ENCODE measurements around the gene HEMGN. TPM values are rescaled to one million over a fixed set of nuclear protein-coding genes. Genes with fewer than 3 reads are reported as not detected.

HEMGN gene
- total RNA-seq, 6 donors from 2014 or later: 0.26 to 3.0 (median 0.51) TPM

DNA sequence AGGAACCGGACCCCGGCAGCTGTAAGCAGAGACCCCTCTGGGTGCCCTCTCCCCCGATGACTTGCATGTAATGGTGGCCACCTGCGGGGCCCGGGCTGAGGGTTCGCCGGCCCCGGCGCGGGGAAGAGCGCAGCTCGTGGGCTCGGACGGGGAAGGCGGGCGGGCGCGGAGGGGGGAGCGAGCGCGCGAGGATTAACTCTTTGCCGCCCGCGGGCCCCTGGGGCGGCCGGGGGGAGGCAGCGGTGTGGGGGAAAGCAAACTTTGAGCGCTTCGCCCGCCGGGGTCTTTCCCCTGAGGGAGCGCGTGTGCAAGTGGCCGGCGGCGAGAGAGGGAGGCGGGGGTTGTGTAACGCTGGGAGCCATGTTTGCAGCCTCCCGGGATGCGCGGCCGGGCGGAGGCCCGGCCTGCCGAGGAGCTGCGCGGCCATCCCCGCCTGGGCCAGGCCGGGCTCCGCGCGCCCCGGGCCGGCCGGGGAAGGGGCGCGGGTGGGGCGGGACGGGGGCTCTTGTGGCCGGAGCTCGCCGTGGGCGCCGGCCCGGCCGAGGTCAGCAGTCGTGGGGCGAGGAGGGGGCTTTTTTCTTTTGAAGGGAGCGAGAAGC, 45.7 kb upstream of the HEMGN start:
- TF ChIP-seq, protein P1, sequence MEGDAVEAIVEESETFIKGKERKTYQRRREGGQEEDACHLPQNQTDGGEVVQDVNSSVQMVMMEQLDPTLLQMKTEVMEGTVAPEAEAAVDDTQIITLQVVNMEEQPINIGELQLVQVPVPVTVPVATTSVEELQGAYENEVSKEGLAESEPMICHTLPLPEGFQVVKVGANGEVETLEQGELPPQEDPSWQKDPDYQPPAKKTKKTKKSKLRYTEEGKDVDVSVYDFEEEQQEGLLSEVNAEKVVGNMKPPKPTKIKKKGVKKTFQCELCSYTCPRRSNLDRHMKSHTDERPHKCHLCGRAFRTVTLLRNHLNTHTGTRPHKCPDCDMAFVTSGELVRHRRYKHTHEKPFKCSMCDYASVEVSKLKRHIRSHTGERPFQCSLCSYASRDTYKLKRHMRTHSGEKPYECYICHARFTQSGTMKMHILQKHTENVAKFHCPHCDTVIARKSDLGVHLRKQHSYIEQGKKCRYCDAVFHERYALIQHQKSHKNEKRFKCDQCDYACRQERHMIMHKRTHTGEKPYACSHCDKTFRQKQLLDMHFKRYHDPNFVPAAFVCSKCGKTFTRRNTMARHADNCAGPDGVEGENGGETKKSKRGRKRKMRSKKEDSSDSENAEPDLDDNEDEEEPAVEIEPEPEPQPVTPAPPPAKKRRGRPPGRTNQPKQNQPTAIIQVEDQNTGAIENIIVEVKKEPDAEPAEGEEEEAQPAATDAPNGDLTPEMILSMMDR (IDR thresholded peaks at IDR 0.05): no peak
- TF ChIP-seq POLR2AphosphoS5 (IDR thresholded peaks at IDR 0.05): no peak
- no peak for TF ChIP-seq POLR2A (IDR thresholded peaks at IDR 0.05)
- no peak for TF ChIP-seq EP300 (IDR thresholded peaks at IDR 0.05)
- DNase-seq: peak; percentile 47 to 93
- 0% methylated on average over 1 to 34 of the region's 70 CpGs for WGBS, 2 donors
- peaks cover 24 to 45% (median 28%) of the 10 kb centered on the region in 4 donors for H3K4me1 ChIP-seq
- peak overlapping the region; percentile 94 to 100 (median 97) for H3K27ac ChIP-seq
- peak overlapping the region; percentile 50 to 96 (median 90) for H3K4me3 ChIP-seq
- H3K9me3 ChIP-seq: no peaks in the 10 kb centered on the region
- no peaks in the 10 kb centered on the region for H3K36me3 ChIP-seq
- no peaks in the 10 kb centered on the region for H3K27me3 ChIP-seq
- peak in 1 of 2 donors; percentile 49 for ATAC-seq (ENCODE audit: low FRiP score in 2 of 2)

GRCh38 chr9:97982683-97983588, 45.0 kb upstream of the HEMGN start, which contains the start of gene ANP32B:
Gene ANP32B, plus strand, starts transcription at chr9:97983341. Its CDS starts 215 bp downstream, at chr9:97983556.
- peak within 1 kb of the TSS; percentile 94 to 100 (median 97) for H3K27ac ChIP-seq
- H3K27me3 ChIP-seq: no peaks in the 10 kb centered on the region
- DNase-seq: peak; percentile 94 to 99
- H3K4me3 ChIP-seq: peak within 1 kb of the TSS; percentile 60 to 96 (median 90)
- WGBS, 2 donors: 3 to 4% methylated on average over 15 to 47 of the region's 105 CpGs
- H3K36me3 ChIP-seq: no peaks in the 10 kb centered on the region
- peak; percentile 95 to 97 for ATAC-seq (ENCODE audit: low FRiP score in 2 of 2)
- H3K4me1 ChIP-seq: peaks cover 22 to 38% (median 26%) of the 10 kb centered on the region in 4 donors
- TF ChIP-seq EP300 (IDR thresholded peaks at IDR 0.05) (no peak), POLR2AphosphoS5 (IDR thresholded peaks at IDR 0.05) (peak in 1 of 2 donors; percentile 37), POLR2A (IDR thresholded peaks at IDR 0.05) (peak in 2 of 4 donors; percentile 40 to 68)
- TF ChIP-seq, protein P1 (IDR thresholded peaks at IDR 0.05): peak; percentile 91 to 99 (median 98)
- no peaks in the 10 kb centered on the region for H3K9me3 ChIP-seq

DNA sequence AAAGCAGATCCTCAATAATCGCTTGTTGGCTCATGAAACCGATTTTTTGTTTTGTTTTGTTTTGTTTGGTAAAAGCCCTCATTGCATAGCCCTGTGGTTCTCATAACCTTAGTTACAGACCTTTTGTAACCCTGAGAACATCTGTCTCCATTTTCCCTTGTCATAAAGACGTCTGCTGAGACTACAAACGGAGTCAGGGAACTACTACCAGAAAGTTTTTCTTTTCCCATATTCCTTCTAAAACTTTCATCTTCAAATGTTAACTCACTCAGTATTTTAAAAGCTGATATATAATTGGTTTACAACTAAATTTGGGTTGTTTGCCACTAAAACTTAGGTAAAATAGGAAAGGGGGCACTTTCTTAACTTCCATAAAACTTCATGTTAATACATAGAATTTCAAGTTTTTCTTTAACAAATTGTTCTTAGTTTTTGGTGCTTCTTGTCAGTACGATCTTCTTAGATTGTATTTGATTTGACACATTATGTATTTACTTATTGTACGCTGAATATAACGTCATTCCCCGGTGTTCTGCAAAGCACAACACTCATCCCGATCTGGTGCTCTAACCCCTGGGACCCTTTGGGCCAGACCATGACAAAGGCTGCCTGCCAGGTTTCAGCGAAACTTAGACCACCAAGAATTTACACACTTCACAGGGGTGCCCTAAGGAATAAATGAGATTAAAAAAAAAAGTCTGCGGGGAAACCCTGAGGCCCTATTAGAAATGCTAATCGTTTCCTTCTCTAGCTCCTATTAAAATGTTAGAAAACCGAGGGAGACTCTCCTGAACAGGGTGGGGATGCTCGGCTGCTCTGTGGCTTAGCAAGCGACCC, 44.1 kb upstream of the HEMGN start:
- TF ChIP-seq, protein P1 (IDR thresholded peaks at IDR 0.05): no peak
- TF ChIP-seq POLR2AphosphoS5 (IDR thresholded peaks at IDR 0.05): no peak
- TF ChIP-seq EP300 (IDR thresholded peaks at IDR 0.05): no peak
- WGBS, 2 donors: 48 to 49% methylated on average over 15 of the region's 15 CpGs

DNA sequence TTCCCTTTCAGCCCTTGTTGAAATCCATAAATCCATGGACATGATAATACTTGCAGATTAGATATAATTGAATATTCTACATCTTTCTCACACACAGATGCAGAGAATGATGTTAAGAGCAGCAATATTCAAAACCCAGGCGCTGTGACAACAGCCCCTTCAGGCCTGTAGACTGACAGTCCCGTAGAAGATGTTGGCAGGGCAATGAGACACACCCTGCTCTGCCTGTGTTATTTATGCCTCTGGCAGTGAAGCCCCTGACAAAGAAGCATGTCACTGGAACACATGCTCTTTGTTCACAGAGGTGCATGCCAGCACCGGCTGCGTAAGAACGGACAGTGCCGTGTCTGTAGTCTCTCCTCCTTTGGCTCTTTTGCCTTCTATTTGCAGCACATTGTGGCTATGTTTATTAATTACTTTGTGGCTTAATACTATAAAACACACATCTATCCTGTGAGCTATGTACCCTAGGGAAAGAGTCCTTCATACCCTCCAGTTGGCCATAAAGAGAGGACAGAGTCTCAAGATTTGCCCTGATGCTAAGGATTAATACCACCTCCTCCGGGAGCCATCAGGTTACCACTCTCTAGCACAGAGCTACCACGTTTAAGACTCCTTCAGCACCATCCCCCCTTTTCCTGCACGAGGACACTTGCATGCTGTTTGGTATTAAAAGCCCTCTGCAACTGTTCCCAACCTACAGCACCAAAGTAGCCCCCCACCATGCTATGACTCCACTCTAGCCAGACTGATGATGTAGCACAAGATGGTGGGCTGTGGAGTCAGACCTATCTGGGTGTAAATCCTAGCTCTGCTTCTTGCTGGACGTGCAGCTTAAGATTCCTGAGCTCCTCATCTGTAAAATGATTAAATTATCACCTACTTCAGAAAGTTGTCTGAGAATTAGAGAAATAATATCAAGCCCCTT, 43.2 kb upstream of the HEMGN start:
- TF ChIP-seq EP300 (IDR thresholded peaks at IDR 0.05) (no peak), POLR2AphosphoS5 (IDR thresholded peaks at IDR 0.05) (no peak), POLR2A (IDR thresholded peaks at IDR 0.05) (no peak)
- TF ChIP-seq, protein P1 (IDR thresholded peaks at IDR 0.05): no peak
- H3K4me1 ChIP-seq: peaks cover 12 to 22% (median 18%) of the 10 kb centered on the region in 4 donors
- DNase-seq (no peak), ATAC-seq (ENCODE audit: low FRiP score in 2 of 2) (no peak)
- H3K36me3 ChIP-seq: no peaks in the 10 kb centered on the region
- H3K4me3 ChIP-seq: no peak overlapping the region
- no peaks in the 10 kb centered on the region for H3K27me3 ChIP-seq
- WGBS, 2 donors: 80 to 85% methylated on average over 10 of the region's 10 CpGs
- no peaks in the 10 kb centered on the region for H3K9me3 ChIP-seq
- H3K27ac ChIP-seq: no peak overlapping the region

More for the DNA sequence above, 44.1 kb upstream of the HEMGN start:
- Histone ChIP-seq H3K27ac (peak overlapping the region; percentile 94 to 100 (median 97)), H3K36me3 (no peaks in the 10 kb centered on the region), H3K4me3 (peak overlapping the region; percentile 60 to 96 (median 90)), H3K4me1 (peaks cover 21 to 30% (median 24%) of the 10 kb centered on the region in 4 donors), H3K9me3 (no peaks in the 10 kb centered on the region), H3K27me3 (no peaks in the 10 kb centered on the region)
- ATAC-seq (ENCODE audit: low FRiP score in 2 of 2) (no peak), DNase-seq (no peak)

Measured in upper lobe of left lung (tissue), 6 donors.